NK-92 (cell line): Measurements from ENCODE around the gene TMEM107.
A peak's percentile ranks its signal among the peaks of the same experiment; 100 is the strongest.

ENCODE experiments used
- DNase-seq: peaks from one replicate; lab custom pipeline; 2025; ENCODE audit not compliant: unreplicated experiment; lab: John Stamatoyannopoulos, UW

Gene TMEM107

DNA sequence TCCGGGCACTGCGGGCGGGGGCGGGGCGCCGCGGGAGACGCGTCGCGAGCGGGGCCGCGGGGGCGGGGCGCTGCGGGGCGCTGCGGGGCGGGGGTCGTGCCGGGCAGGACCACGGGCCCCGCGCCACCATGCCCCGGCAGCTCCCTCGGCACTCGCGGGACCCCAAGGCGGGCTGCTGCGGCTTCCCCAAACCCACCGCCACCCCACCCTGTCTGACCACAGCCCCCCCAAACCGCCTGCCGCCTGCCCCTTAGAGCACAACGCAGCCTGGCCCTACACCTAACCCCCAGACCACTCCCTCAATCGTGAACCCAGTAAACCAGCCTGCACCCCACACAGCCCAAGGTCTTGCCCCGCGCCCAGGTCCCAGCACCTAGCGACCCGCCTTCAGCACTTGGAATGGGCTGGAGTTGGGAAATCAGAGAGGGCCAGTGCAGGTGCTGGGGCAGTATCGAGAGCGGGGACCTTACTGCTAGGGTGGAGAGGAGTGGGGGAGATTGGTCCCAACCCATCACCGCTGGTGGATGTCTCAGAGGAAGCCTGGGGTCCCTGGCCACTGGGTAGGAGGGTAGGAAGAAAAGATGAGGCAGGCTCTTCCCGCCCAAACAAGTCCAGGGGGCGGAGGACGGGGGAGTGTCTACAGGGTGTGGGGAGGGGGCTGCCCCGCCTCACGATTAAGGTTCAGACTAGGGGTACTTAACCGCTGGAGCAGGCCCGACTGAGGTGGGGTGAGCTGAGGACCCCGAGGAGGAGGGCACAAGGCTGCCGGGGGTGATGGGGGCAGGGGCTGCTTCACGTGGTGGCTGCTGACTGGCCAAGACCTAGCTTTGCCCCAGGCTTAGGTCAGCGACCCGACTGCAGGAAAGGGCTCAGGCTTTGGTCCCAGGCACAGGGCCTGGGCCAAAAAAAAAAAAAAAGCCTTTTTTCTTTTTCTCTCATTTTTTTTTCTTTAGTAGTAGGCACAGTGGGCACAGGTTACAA lies 12.9 kb downstream of the TMEM107 start:
- no peak for DNase-seq

DNA sequence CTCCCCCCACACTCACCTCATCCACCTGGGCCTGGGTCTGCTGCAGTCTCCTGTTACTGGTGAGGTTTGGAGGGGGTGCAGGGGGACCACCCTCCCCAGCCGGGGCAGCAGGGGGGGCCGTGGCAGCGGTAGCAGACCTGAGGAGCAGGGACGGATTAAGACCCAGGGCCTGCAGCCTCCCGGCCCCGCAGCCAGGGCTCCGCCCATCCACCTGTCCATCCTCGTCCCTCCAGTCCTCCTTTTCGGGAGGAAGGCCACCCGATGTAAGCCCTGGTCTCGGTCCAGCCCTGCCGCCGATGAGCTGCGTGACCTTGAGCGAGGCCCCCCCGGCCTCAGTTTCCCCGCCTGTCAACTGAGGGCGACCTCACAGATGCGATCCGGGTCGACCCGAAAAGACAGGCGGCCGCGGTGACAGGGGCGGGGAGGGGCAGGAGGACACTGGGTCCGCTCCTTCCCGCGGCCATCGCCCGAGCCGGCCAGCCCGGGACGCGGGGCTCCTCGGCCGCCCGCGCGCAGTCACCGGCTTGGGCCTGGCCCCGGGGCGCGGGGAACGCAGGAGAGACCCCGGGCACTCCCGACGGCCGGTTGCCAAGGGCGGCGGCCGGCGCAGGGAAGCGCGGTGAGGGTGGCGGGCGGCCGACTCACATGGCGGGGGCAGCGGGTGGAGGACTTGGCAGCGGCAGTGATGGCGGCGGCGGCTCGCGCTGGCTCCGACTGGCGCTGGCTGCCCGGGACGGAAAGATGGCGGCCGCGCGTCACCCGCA lies 13.8 kb downstream of the TMEM107 start, which contains the start of gene VAMP2:
Gene VAMP2 (minus strand): TSS at position 716 of the 764 bp plus-strand sequence. CDS start 69 bp downstream, at position 647.
- DNase-seq = no peak

GRCh38 chr17:8161289-8162232 lies 14.6 kb downstream of the TMEM107 start:
- DNase-seq = no peak

GRCh38 chr17:8160741-8161221 lies 15.4 kb downstream of the TMEM107 start:
- no peak for DNase-seq

- no peak for DNase-seq
Measured at GRCh38 chr17:8160224-8160577, 16.0 kb downstream of the TMEM107 start.

DNA sequence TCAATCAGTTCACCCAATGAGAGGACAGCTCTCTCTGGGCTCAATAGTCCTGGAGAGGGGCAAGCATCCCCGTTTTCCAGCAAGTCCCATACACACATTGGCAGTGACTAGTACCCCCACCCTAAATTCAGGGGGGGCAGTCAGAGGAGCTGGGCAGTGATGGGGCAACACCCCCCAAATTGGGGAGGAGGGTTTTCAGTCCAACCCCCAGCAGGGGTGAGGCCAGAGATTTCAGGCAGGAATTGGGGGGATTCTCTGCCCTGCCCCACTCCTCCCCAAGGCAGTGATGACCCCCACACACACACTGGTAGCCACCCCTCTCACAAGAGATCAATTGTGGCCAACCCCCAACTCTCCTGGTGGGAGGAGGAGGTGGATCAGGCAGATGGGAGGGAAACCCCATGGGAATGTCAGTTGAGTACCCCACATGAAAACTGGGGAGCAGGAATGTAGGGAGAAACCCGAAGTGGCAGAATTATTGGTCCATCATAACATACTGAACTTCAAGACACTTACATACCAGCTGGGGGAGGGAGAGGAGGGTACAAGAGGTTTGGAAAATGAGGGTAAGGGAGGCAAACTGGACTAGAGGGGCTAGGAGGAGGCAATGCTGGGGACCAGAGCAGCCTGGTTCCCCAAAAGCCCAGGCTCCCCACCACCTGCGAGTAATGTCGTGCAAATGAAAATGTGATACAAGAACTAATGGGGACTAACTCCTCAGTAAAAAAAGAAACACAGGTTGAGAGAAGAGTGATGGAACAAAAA lies 16.5 kb downstream of the TMEM107 start:
- no peak for DNase-seq

DNA sequence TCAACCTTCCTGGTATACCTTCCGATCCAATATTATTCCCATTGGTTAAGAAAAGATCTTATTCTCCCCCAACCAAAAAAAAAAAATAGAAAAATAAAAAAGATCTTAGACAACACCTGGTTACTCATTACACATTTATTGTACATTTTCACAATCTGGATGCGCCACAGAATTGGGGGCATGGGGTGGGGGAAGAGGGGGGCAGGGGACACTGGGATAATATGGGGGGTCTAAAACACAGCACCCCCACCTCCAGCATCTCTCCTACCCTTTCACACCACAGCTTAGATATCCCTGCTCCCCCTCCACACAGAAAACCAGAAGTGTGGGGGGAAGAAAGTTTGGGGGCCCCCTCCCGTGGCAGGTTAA lies 17.2 kb downstream of the TMEM107 start:
- no peak for DNase-seq

GRCh38 chr17:8158267-8159031 lies 17.7 kb downstream of the TMEM107 start:
- peak; percentile 29 for DNase-seq

DNA sequence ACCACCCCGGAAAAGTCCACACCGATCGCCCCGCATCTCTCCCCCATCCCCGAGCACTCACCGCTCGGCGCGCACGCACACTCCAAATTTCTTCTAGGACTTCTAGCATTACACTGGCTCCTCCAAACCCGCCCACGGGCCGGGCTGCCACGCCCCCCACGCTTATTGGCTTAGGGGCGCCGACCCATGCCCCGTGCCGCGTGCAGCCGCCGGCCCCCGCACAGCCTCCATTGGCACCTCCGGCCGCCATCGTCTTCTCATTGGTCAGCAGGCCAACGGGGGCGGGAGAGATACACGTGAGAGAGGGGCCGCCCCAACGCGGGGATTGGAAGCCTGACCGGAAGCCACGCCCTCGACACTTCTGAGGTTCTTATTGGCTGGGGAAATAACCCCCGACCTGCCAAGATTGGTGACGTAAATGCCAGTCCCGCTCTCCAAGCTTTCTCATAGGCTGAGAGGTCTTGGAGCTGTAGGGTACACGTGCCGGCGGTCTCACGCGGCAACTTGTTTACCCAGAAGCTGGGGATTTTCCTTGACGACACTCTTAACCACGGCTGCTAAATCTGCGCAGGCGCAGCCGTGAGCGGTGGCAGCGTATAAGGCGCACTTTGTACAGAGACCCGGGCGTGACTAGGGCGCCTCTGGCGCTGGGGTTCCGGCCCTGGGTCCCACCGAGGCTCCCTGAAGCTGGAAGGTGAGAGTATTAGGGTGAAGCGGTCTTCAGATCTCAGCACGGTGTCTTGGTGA lies 19.8 kb downstream of the TMEM107 start:
- DNase-seq = peak; percentile 100

DNA sequence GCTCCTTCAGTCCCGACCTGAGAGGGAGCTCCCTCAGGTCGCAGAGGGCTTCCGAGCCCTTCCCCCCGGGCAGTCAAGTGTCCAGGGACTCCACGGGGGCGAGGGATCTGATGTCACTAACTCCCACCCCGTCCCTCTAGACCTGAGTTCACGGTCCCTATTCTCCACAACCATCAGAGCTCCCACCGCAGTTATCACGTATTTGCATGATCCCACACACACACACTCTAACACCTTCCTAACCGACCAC lies 20.3 kb downstream of the TMEM107 start:
- no peak for DNase-seq

DNA sequence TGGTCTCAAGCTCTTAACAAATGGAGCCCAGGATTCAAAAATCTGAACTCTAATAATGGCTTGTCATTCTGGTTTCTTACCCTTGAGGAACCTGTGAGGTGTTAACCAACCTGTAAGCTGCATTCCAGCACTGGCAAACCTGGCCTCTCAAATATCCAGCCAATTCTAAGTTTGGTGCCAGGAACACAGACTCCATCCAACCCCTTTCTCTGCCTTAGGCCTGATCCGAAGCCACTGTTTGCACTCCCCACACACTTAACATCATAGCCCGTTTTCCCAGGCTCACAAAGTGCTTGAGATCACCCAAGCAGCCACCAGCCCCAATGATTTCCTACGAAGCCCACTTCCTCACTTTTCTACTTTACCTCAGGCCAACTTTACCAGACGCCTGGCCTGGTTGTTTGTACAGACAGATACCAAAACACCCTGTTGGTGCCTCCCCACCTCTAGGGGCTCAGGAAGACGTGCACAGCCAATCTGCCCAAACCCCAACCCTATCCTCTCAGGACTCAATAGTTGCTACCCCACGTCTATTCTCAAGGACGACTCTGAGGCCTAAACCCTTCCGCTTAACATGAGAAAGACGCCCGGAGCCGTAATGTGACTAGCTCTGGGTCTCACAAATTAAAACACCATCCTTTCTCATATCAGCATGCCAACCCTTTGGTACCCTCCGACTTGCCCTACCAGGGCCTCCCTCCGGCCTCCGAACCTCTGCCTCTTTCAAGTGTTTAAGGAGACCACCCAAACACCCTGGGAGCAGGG lies 20.8 kb downstream of the TMEM107 start:
- DNase-seq = no peak

GRCh38 chr17:8154608-8155155 lies 21.5 kb downstream of the TMEM107 start:
- no peak for DNase-seq

- DNase-seq = peak; percentile 68
Measured at GRCh38 chr17:8153957-8154607, 22.1 kb downstream of the TMEM107 start.

GRCh38 chr17:8153525-8153956 lies 22.6 kb downstream of the TMEM107 start:
- DNase-seq = no peak

DNA sequence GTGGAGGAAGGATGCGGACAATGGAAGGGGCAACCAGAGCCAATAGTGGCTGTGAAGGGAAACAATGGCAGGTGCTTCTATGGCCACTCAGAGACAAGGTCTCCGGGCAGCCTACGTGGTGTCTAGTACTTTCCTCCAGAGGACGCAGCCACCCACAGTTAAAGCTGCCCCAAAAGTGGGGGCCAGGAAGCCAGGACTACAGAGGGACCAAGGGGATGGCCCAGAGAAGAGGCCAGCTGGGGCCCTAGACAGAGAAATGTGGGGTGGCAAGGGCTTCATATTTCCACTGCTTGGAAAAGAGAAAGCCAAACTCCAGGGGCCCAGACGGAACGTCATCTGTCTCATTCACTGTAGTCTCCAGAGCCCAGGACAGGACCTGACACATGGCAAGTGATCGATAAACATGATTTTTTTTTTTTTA lies 23.1 kb downstream of the TMEM107 start:
- DNase-seq = no peak

- DNase-seq = no peak
Measured at GRCh38 chr17:8152112-8152775, 23.9 kb downstream of the TMEM107 start, which contains the start of gene PER1. Gene PER1 (minus strand): TSS chr17:8152404. CDS start chr17:8150706, 1,698 bp downstream.
